HL-60/S4 (cell line): Measurements from ENCODE around the gene NFYC.
"Not testable (repeated sequence)": the region's sequence is repeated elsewhere in the genome, so short reads cannot be mapped to it uniquely, and the experiment has no call there.

Source experiments
- in situ Hi-C: fragments of 300-500 bp; cut with MboI; formaldehyde crosslinking; loops from 2 replicates; pipeline ENCODE4 v1.14.3; 2022; ENCODE audit warnings: low sequenced_read_pairs

NFYC gene

GRCh38 chr1:40704817-40705733, 13.6 kb downstream of the NFYC start:
- in situ Hi-C loops, result no loop called here

DNA sequence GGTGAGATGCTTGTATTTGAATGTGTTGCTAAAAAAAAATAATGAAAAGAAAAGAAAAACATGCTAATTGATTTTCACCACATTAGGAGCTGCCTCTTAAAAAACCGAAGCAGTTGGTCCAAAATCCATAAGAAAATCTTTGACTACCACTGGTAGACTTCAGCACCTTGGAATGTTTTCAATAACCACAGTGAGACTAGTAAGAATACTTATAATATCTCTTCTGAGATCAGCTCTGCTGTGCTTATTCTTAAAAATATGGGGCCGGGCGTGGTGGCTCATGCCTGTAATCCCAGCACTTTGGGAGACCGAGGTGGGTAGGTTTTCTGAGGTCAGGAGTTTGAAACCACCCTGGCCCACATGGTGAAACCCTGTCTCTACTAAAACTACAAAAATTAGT, 15.1 kb downstream of the NFYC start:
- in situ Hi-C loops, result no loop called here

GRCh38 chr1:40708750-40709099, 17.2 kb downstream of the NFYC start:
- in situ Hi-C loops, result no loop called here

DNA sequence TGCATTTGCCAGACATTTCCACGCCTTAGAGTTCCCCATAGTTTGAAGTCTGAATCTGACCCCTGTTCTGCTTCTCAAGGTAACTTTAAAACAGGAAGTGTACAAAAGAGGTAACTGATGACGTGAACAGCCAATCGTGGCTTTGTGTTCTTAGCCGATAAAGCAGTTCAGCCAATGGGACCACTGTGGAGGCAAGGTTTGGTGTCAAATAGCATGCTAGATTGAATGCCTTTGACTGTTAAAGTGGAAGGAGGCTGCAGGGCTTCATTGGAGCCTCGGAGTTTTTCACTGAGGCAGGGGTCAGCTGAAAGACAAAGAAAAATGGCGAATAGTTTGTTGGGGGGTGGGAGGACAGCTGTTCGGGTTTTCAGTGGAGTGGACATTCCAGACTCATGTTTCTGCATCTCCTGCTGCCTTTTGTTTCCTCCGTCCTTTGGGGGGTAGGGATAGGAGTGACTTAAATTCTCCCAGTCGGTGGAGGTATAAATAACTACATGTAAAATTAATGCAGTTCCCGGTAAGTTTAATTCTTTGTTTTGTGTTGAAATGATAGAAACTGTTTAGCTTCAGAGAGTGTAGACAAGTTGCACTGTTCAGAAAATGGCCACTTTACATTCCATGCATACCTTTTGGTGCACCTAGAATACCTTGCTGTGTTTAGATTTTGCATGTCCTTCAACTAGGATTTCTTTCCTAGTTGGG, 17.7 kb downstream of the NFYC start:
- in situ Hi-C loops, result no loop called here

GRCh38 chr1:40709802-40710278, 18.3 kb downstream of the NFYC start:
- in situ Hi-C loops, result no loop called here

GRCh38 chr1:40710581-40711315, 19.2 kb downstream of the NFYC start:
- in situ Hi-C loops, result no loop called here

GRCh38 chr1:40711465-40712404, 20.2 kb downstream of the NFYC start:
- in situ Hi-C loops, result no loop called here

GRCh38 chr1:40712405-40712944, 21.0 kb downstream of the NFYC start:
- in situ Hi-C loops, result no loop called here

- in situ Hi-C loops, result no loop called here
Observed at GRCh38 chr1:40712997-40713396, 21.5 kb downstream of the NFYC start.

DNA sequence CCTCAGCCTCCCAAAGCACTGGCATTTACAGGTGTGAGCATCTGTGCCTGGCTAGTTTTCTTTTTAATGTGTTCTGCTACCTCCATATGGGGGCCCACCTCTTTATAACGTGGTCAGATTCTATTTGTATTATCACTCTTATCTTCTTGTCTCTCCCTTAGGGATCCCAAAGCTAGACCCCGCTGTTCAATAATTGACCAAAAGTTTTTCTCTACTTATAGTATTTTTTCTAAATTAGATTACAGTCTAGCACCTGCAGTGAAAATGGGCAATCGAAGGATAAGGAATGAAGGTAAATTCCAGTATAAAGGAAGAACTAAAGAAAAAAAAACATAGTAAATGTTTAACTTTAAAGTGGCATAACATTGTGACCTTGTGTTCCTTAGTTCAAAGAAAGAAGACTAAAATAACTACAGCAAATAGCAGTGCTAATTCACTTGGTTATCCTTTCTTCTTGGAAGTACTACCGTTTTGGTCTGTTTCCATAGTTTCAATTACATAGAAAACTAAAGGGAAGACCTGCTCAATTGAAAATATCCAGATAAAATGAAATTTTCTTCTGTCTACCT, 24.1 kb downstream of the NFYC start:
- in situ Hi-C loops, result no loop called here

DNA sequence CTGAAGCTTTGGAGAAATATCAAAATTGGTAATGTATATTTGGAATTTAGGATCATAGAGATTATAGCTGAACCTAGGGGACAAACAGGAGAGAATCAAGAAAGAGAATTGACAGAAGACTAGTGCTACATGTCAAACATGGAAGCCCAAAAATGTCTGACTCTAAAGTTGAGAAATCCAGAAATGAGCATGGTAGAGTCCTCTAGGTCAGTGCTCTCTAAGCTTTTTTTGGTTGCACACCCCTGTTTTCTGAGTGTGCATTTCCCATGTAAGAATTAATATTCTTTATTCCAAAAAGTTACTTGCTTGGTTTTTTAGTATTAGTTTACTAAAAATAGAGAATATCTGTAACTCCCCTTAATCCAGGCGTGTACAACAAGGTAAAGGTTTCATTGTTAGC, 25.6 kb downstream of the NFYC start:
- in situ Hi-C loops, result no loop called here

DNA sequence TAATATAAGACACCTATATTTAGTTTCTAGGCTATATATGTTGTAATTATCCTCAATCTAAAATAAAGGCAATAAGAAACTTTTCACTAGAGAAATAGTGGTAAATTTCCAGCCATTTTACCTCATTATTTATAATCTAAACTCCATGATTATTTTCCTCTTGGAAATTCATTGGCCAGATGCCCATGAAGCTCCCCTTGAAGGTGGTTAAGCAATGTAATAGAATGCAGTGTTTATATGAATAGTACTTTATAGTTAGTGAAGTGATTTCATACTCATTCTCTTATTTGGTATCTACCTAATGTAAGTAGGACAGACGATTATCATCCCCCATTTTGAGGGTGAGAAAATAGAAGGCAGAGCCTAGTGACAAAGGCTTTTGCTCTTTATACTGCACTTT, 26.5 kb downstream of the NFYC start:
- in situ Hi-C loops, result no loop called here

GRCh38 chr1:40720493-40720892, 29.0 kb downstream of the NFYC start:
- in situ Hi-C loops, result no loop called here

DNA sequence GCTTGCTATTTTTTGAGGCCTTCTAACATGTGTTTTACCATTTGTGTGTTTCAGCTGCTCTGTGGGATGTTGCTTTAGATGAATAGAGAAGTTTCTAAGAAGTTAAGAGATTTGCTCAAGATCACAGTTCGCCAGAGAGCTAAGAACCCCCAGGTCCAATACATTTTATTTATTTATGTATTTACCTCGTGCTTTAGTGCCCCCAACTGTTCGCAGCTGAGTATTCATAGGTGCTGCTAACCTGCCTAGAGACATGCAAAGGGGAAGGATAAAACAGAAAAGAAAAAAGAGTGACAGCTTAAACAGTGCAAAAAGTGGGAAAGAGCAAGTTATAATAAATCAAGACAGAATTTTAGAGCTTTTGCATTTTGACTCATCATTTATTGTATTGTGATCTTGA, 31.1 kb downstream of the NFYC start:
- in situ Hi-C loops, result no loop called here

- in situ Hi-C loops, result no loop called here
Observed at GRCh38 chr1:40723196-40723955, 31.9 kb downstream of the NFYC start.

GRCh38 chr1:40727662-40728061, 36.2 kb downstream of the NFYC start:
- in situ Hi-C loops, result not testable (repeated sequence)

DNA sequence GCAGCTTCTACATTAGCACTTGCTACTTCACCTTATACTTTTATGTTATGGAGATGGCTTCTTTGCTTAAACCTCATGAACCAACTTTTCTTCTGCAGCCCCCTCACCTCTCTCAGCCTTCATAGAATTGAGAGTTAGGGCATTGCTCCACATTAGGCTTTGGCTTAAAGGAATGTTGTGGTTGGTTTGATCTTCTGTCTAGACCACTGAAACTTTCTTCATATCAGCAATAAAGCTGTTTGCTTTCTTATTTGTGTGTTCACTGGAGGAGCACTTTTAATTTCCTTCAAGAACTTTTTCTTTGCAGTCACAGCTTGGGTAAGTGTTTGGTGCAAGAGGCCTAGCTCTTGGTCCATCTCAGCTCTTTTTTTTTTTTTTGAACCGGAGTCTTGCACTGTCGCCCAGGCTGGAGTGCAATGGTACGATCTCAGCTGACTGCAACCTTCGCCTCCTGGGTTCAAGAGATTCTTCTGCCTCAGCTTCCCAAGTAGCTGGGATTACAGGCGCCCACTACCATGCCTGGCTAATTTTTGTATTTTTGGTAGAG, 37.9 kb downstream of the NFYC start:
- in situ Hi-C loops, result not testable (repeated sequence)

GRCh38 chr1:40732756-40733301, 41.3 kb downstream of the NFYC start:
- in situ Hi-C loops, result no loop called here
